ENCODE data around the gene SORCS3. TPM values are rescaled to one million over a fixed set of nuclear protein-coding genes. Genes with fewer than 3 reads are reported as not detected.

Gene SORCS3
- total RNA-seq, 1 experiment from 2014 or later, result 0.94 TPM

GRCh38 chr10:105259201-105259600, 618.1 kb downstream of the SORCS3 start (continued):
- no peak for TF ChIP-seq NR3C1 (CRISPR knock-in tag; conservative IDR thresholded peaks at IDR 0.05; ENCODE audit: low read depth)
- no peak for TF ChIP-seq NR1H2 (CRISPR knock-in tag; IDR thresholded peaks at IDR 0.05)
- TF ChIP-seq HMGA2 (CRISPR knock-in tag; IDR thresholded peaks at IDR 0.05), result no peak

- H3K27me3 Mint-ChIP-seq (ENCODE audit: low read depth), result no peaks in the 10 kb centered on the region
- no peak overlapping the region for H3K27ac Mint-ChIP-seq
- no peaks in the 10 kb centered on the region for H3K9me3 Mint-ChIP-seq
- no peak overlapping the region for H3K4me3 Mint-ChIP-seq
- peaks cover 8% of the 10 kb centered on the region for H3K4me1 Mint-ChIP-seq
- POLR2A ChIA-PET, result no interaction called here
- CTCF ChIA-PET, result no interaction called here
- DNase-seq (ENCODE audit: low spot score), result no peak
- ATAC-seq, result no peak
- H3K36me3 Mint-ChIP-seq, result no peaks in the 10 kb centered on the region
- TF ChIP-seq JAZF1 (CRISPR knock-in tag; IDR thresholded peaks at IDR 0.05), result no peak
- no peak for TF ChIP-seq HMGXB4 (CRISPR knock-in tag; IDR thresholded peaks at IDR 0.05)
- no peak for TF ChIP-seq CDX4 (CRISPR knock-in tag; IDR thresholded peaks at IDR 0.05; ENCODE audit: borderline replicate concordance)
- no peak for TF ChIP-seq CREM (CRISPR knock-in tag; IDR thresholded peaks at IDR 0.05)
- TF ChIP-seq JUN (CRISPR knock-in tag; IDR thresholded peaks at IDR 0.05), result no peak
- TF ChIP-seq PREB (CRISPR knock-in tag; IDR thresholded peaks at IDR 0.05; ENCODE audit: borderline replicate concordance), result no peak
- no peak for TF ChIP-seq PRDM15 (CRISPR knock-in tag; IDR thresholded peaks at IDR 0.05)
- TF ChIP-seq ZNF532 (CRISPR knock-in tag; IDR thresholded peaks at IDR 0.05; ENCODE audit: borderline replicate concordance), result no peak
- TF ChIP-seq ZNF416 (CRISPR knock-in tag; IDR thresholded peaks at IDR 0.05), result no peak
- TF ChIP-seq NFYB (CRISPR knock-in tag; conservative IDR thresholded peaks at IDR 0.05; ENCODE audit: low read depth), result no peak
- no peak for TF ChIP-seq KAT7 (CRISPR knock-in tag; IDR thresholded peaks at IDR 0.05; ENCODE audit: borderline replicate concordance)
- TF ChIP-seq FOXP1 (CRISPR knock-in tag; IDR thresholded peaks at IDR 0.05; ENCODE audit: borderline replicate concordance), result no peak
- no peak for TF ChIP-seq GABPB1 (CRISPR knock-in tag; IDR thresholded peaks at IDR 0.05)
Measured at GRCh38 chr10:105262666-105263065, 621.6 kb downstream of the SORCS3 start.

Data from WTC11 (cell line).